Measurements from ENCODE around the gene MYOC.

- no peak for TF ChIP-seq POLR2A (IDR thresholded peaks at IDR 0.05; ENCODE audit: low read length)
- no peak for TF ChIP-seq GATA1 (IDR thresholded peaks at IDR 0.05; ENCODE audit: low read depth, low read length)
These were observed 28.7 kb downstream of the MYOC start for GRCh38 chr1:171623651-171624331.

Data from erythroblast (primary cell).